Astrocyte (in vitro differentiated cells and primary cell): Measurements from ENCODE around the gene RALBP1.

Experiments
- CTCF ChIP-seq: IDR thresholded peaks from 2 replicates; pipeline ENCODE4 v1.5.1; 2011; ENCODE audit warnings: low read depth, mild to moderate bottlenecking, inconsistent platforms, low read length, moderate library complexity; ENCODE audit not compliant: insufficient read depth
- EZH2 ChIP-seq: IDR thresholded peaks from 2 replicates; pipeline ENCODE4 v1.6.1; 2012; ENCODE audit warnings: mild to moderate bottlenecking, low read length, inconsistent platforms; ENCODE audit not compliant: insufficient read depth

- TF ChIP-seq CTCF = no peak
- no peak for TF ChIP-seq EZH2
These were observed 8.2 kb downstream of the RALBP1 start for GRCh38 chr18:9483526-9483925.
